ENCODE results near the gene MCMBP. TPM values are rescaled to one million over a fixed set of nuclear protein-coding genes. Genes with fewer than 3 reads are reported as not detected.
"Not testable (repeated sequence)": the region's sequence is repeated elsewhere in the genome, so short reads cannot be mapped to it uniquely, and the experiment has no call there.

Gene MCMBP
- total RNA-seq, 5 donors from 2014 or later (not counting 1 experiment from before 2014, with no cell fraction given): 32.3 to 50.2 (median 48.8) TPM

DNA sequence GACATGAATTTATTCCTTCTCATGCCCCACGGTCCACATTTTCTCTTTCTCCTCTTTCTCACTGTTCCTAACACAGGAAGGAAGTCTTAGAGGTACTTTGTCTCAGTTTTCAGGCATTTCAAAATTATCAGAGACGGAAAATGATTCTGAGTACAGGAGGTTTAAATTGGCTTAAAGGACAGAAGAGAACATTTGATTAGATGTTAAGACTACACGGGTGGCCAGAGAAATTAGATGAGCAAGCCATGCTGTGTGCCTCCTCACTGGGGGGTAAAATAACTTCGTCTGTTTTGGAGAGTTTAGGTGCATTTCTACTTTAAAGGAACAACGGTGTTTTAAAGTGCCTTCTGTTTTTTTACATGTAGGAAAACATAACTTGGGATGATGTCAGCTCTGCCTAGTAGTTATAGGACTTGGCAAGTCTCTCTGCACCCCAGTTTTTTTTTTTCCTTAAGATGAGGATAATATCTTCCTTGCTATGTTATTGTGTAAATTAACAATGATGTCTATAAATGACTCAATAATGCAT, 66.9 kb downstream of the MCMBP start:
- DNase-seq: no peak
- WGBS (ENCODE audit: insufficient coverage): 84% methylated on average over 3 of the region's 5 CpGs
- POLR2A ChIA-PET: no interaction called here
- H3K4me3 ChIP-seq (ENCODE audit: control insufficient read depth in 1 of 2, extremely low read depth in 1 of 2, low read length in 1 of 2): no peak overlapping the region
- no peak overlapping the region for H3K4me3 Mint-ChIP-seq
- CTCF ChIA-PET: no interaction called here
- H3K4me1 Mint-ChIP-seq: peaks cover 3 to 14% (median 5%) of the 10 kb centered on the region in 3 donors
- H3K4me1 ChIP-seq (ENCODE audit: control insufficient read depth in 1 of 2, extremely low read depth in 1 of 2, insufficient read depth in 2 of 2, low read length in 2 of 2): no peaks in the 10 kb centered on the region
- H3K9me3 Mint-ChIP-seq: no peaks in the 10 kb centered on the region
- no peak overlapping the region for H3K27ac ChIP-seq (ENCODE audit: low read length)
- ATAC-seq (replicated peaks in 1 of 4): no peak
- no peaks in the 10 kb centered on the region for H3K27me3 ChIP-seq (replicated peaks in 1 of 2; ENCODE audit: control insufficient read depth in 2 of 2, extremely low read depth in 1 of 2, insufficient read depth in 2 of 2, low read length in 1 of 2)
- H3K36me3 Mint-ChIP-seq: peaks cover 24% of the 10 kb centered on the region
- H3K9me3 ChIP-seq: no peaks in the 10 kb centered on the region
- H3K27ac Mint-ChIP-seq: no peak overlapping the region
- H3K27me3 Mint-ChIP-seq: no peaks in the 10 kb centered on the region
- H3K36me3 ChIP-seq (ENCODE audit: control insufficient read depth in 2 of 2, extremely low read depth in 1 of 2, insufficient read depth in 1 of 2, low read length in 1 of 2): peaks cover 11 to 13% of the 10 kb centered on the region in 2 donors

DNA sequence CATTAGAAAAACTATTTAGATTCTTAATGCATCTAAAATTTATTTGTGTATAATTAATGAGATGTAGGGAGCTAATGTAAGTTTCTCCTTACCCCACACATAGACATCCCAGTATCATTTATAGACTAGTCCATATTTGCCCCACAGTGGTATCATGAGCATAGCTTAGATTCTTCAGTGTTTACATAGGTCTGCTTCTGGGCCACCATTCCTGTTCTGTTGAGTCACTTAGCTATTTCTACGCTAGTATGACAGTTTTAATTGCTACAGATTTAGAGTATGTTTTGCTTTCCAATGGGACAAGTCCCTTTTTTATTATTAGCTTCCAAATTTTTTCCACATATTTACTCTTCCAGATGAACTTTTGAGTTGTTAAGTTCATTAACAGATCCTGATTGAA, 69.4 kb downstream of the MCMBP start:
- Mint-ChIP-seq H3K4me3 (no peak overlapping the region), H3K4me1 (peaks cover 3 to 13% (median 6%) of the 10 kb centered on the region in 3 donors), H3K36me3 (peaks cover 27% of the 10 kb centered on the region), H3K27ac (no peak overlapping the region), H3K9me3 (no peaks in the 10 kb centered on the region), H3K27me3 (no peaks in the 10 kb centered on the region)
- ChIA-PET CTCF (no interaction called here), POLR2A (interaction anchor here in 1 of 2 donors (0.6 to 0.7 kb wide), 3 partner anchors 13 to 1460 kb away, joined by 3 to 5 read pairs (median 4); no protein-coding TSS in a partner anchor)
- no CpG with 5 or more reads among the region's 1 CpG for WGBS (ENCODE audit: insufficient coverage)
- no peaks in the 10 kb centered on the region for H3K27me3 ChIP-seq (replicated peaks in 1 of 2; ENCODE audit: control insufficient read depth in 2 of 2, extremely low read depth in 1 of 2, insufficient read depth in 2 of 2, low read length in 1 of 2)
- H3K9me3 ChIP-seq: no peaks in the 10 kb centered on the region
- H3K27ac ChIP-seq (ENCODE audit: low read length): no peak overlapping the region
- no peaks in the 10 kb centered on the region for H3K4me1 ChIP-seq (ENCODE audit: control insufficient read depth in 1 of 2, extremely low read depth in 1 of 2, insufficient read depth in 2 of 2, low read length in 2 of 2)
- no peak overlapping the region for H3K4me3 ChIP-seq (ENCODE audit: control insufficient read depth in 1 of 2, extremely low read depth in 1 of 2, low read length in 1 of 2)
- no peak for DNase-seq
- no peak for ATAC-seq (replicated peaks in 1 of 4)
- peaks cover 11 to 13% of the 10 kb centered on the region in 2 donors for H3K36me3 ChIP-seq (ENCODE audit: control insufficient read depth in 2 of 2, extremely low read depth in 1 of 2, insufficient read depth in 1 of 2, low read length in 1 of 2)

GRCh38 chr10:119801998-119802538, 70.6 kb downstream of the MCMBP start:
- Mint-ChIP-seq H3K4me1 (peaks cover 0 to 8% (median 6%) of the 10 kb centered on the region in 3 donors), H3K9me3 (no peaks in the 10 kb centered on the region), H3K4me3 (no peak overlapping the region), H3K27ac (no peak overlapping the region), H3K27me3 (no peaks in the 10 kb centered on the region), H3K36me3 (peaks cover 31% of the 10 kb centered on the region)
- Histone ChIP-seq H3K4me3 (ENCODE audit: control insufficient read depth in 1 of 2, extremely low read depth in 1 of 2, low read length in 1 of 2) (no peak overlapping the region), H3K9me3 (no peaks in the 10 kb centered on the region), H3K27me3 (replicated peaks in 1 of 2; ENCODE audit: control insufficient read depth in 2 of 2, extremely low read depth in 1 of 2, insufficient read depth in 2 of 2, low read length in 1 of 2) (no peaks in the 10 kb centered on the region), H3K4me1 (ENCODE audit: control insufficient read depth in 1 of 2, extremely low read depth in 1 of 2, insufficient read depth in 2 of 2, low read length in 2 of 2) (no peaks in the 10 kb centered on the region), H3K27ac (ENCODE audit: low read length) (no peak overlapping the region), H3K36me3 (ENCODE audit: control insufficient read depth in 2 of 2, extremely low read depth in 1 of 2, insufficient read depth in 1 of 2, low read length in 1 of 2) (peaks cover 10 to 13% of the 10 kb centered on the region in 2 donors)
- WGBS (ENCODE audit: insufficient coverage): 100% methylated on average over 1 of the region's 6 CpGs
- ATAC-seq (replicated peaks in 1 of 4) (no peak), DNase-seq (no peak)
- ChIA-PET CTCF (no interaction called here), POLR2A (no interaction called here)

DNA sequence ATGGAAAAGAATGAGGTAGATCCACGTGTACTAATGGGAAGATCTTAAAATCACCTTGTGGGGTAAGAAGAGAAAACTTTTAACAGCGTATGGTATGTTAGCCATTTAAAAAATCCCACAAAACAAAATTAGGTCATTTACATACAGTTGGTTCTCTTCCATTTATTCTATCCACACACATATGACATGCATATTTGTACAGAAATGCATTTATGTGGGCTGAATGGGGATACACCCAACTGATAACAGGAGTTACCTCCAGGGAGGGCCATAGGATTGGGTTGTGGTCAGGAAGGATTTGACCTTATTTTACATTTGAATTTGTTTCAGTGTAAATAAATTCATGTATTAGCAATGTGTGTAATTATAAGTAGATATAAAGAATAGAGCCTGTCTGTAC, 71.5 kb downstream of the MCMBP start:
- ChIA-PET CTCF (no interaction called here), POLR2A (interaction anchor here in 1 of 2 donors (0.5 kb wide), 1 partner anchor 168 kb away, joined by 10 read pairs; no protein-coding TSS in a partner anchor)
- peaks cover 7 to 14% of the 10 kb centered on the region in 2 donors for H3K36me3 ChIP-seq (ENCODE audit: control insufficient read depth in 2 of 2, extremely low read depth in 1 of 2, insufficient read depth in 1 of 2, low read length in 1 of 2)
- H3K4me3 Mint-ChIP-seq: no peak overlapping the region
- WGBS (ENCODE audit: insufficient coverage): no CpG with 5 or more reads among the region's 2 CpGs
- no peak overlapping the region for H3K27ac Mint-ChIP-seq
- no peaks in the 10 kb centered on the region for H3K9me3 Mint-ChIP-seq
- peaks cover 40% of the 10 kb centered on the region for H3K36me3 Mint-ChIP-seq
- H3K27me3 ChIP-seq (replicated peaks in 1 of 2; ENCODE audit: control insufficient read depth in 2 of 2, extremely low read depth in 1 of 2, insufficient read depth in 2 of 2, low read length in 1 of 2): no peaks in the 10 kb centered on the region
- no peaks in the 10 kb centered on the region for H3K9me3 ChIP-seq
- H3K4me3 ChIP-seq (ENCODE audit: control insufficient read depth in 1 of 2, extremely low read depth in 1 of 2, low read length in 1 of 2): no peak overlapping the region
- ATAC-seq (replicated peaks in 1 of 4): no peak
- no peak overlapping the region for H3K27ac ChIP-seq (ENCODE audit: low read length)
- no peaks in the 10 kb centered on the region for H3K4me1 ChIP-seq (ENCODE audit: control insufficient read depth in 1 of 2, extremely low read depth in 1 of 2, insufficient read depth in 2 of 2, low read length in 2 of 2)
- no peak for DNase-seq
- peaks cover 0 to 8% (median 6%) of the 10 kb centered on the region in 3 donors for H3K4me1 Mint-ChIP-seq
- H3K27me3 Mint-ChIP-seq: no peaks in the 10 kb centered on the region

DNA sequence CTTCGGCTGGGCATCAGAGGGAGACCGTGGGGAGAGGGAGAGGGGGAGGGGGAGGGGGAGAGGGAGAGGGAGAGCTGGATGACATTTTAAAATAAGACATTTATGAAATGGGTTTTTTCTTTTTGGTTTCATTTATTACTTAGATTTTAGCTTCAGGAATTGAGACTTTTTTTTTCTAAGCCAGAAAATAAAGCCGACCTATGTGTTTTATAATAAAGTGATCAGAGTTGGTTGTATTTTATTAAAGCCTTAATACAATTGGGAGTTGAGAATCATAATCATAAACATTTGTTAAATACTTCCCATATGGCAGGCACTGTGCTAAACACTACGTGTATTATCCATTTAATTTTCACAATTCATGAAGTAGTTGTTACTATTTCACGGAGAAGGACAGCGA, 76.6 kb downstream of the MCMBP start:
- no peak overlapping the region for H3K27ac ChIP-seq (ENCODE audit: low read length)
- no peak overlapping the region for H3K4me3 ChIP-seq (ENCODE audit: control insufficient read depth in 1 of 2, extremely low read depth in 1 of 2, low read length in 1 of 2)
- Mint-ChIP-seq H3K27me3 (no peaks in the 10 kb centered on the region), H3K4me1 (peaks cover 0 to 4% (median 2%) of the 10 kb centered on the region in 3 donors), H3K36me3 (peaks cover 38% of the 10 kb centered on the region), H3K4me3 (no peak overlapping the region), H3K27ac (no peak overlapping the region), H3K9me3 (no peaks in the 10 kb centered on the region)
- WGBS (ENCODE audit: insufficient coverage): 100% methylated on average over 2 of the region's 6 CpGs
- H3K9me3 ChIP-seq: no peaks in the 10 kb centered on the region
- peaks cover 0 to 14% of the 10 kb centered on the region in 2 donors for H3K36me3 ChIP-seq (ENCODE audit: control insufficient read depth in 2 of 2, extremely low read depth in 1 of 2, insufficient read depth in 1 of 2, low read length in 1 of 2)
- H3K4me1 ChIP-seq (ENCODE audit: control insufficient read depth in 1 of 2, extremely low read depth in 1 of 2, insufficient read depth in 2 of 2, low read length in 2 of 2): no peaks in the 10 kb centered on the region
- DNase-seq (no peak), ATAC-seq (replicated peaks in 1 of 4) (no peak)
- ChIA-PET CTCF (no interaction called here), POLR2A (no interaction called here)
- no peaks in the 10 kb centered on the region for H3K27me3 ChIP-seq (replicated peaks in 1 of 2; ENCODE audit: control insufficient read depth in 2 of 2, extremely low read depth in 1 of 2, insufficient read depth in 2 of 2, low read length in 1 of 2)

- H3K27ac Mint-ChIP-seq; ATAC-seq (replicated peaks in 1 of 4); POLR2A ChIA-PET: not testable (repeated sequence)
Observed at GRCh38 chr10:119795101-119795500, 77.5 kb downstream of the MCMBP start.

More at GRCh38 chr10:119795101-119795500, 77.5 kb downstream of the MCMBP start:
- no CpG with 5 or more reads among the region's 32 CpGs for WGBS (ENCODE audit: insufficient coverage)
- H3K27me3 ChIP-seq (replicated peaks in 1 of 2; ENCODE audit: control insufficient read depth in 2 of 2, extremely low read depth in 1 of 2, insufficient read depth in 2 of 2, low read length in 1 of 2); H3K27me3 Mint-ChIP-seq; H3K4me3 Mint-ChIP-seq; H3K27ac ChIP-seq (ENCODE audit: low read length); H3K4me1 Mint-ChIP-seq; H3K9me3 ChIP-seq; DNase-seq; CTCF ChIA-PET; H3K9me3 Mint-ChIP-seq; H3K4me3 ChIP-seq (ENCODE audit: control insufficient read depth in 1 of 2, extremely low read depth in 1 of 2, low read length in 1 of 2); H3K4me1 ChIP-seq (ENCODE audit: control insufficient read depth in 1 of 2, extremely low read depth in 1 of 2, insufficient read depth in 2 of 2, low read length in 2 of 2): not testable (repeated sequence)
- H3K36me3 Mint-ChIP-seq: peaks cover 36% of the 10 kb centered on the region
- H3K36me3 ChIP-seq (ENCODE audit: control insufficient read depth in 2 of 2, extremely low read depth in 1 of 2, insufficient read depth in 1 of 2, low read length in 1 of 2): peaks cover 0 to 14% of the 10 kb centered on the region in 2 donors

All from T-cell (primary cell).